Memory B cell (primary cell): ENCODE measurements around the gene PWP2.
"Not testable (repeated sequence)": the region's sequence is repeated elsewhere in the genome, so short reads cannot be mapped to it uniquely, and the experiment has no call there.

ENCODE experiments used
- ATAC-seq: fragments of 150-1000 bp; cut with Tn5 transposase; 2 replicates; pipeline ENCODE4 v1.10.0; 2021; ENCODE audit warnings: low read depth, mild to moderate bottlenecking, moderate library complexity
- DNase-seq, 2 donors: peaks; one replicate each; pipeline ENCODE4 v3.0.0; 2022; ENCODE audit warnings: low spot score in 2 of 2
- H3K27ac Mint-ChIP-seq: one replicate; pipeline ENCODE4 v1.8.0; 2022; ENCODE audit warnings: mild to moderate bottlenecking, moderate library complexity, mixed read lengths
- H3K27me3 Mint-ChIP-seq: one replicate; pipeline ENCODE4 v1.8.0; 2022; ENCODE audit warnings: mixed read lengths
- H3K36me3 Mint-ChIP-seq: one replicate; pipeline ENCODE4 v1.8.0; 2022; ENCODE audit warnings: mild to moderate bottlenecking, mixed read lengths
- H3K4me1 Mint-ChIP-seq: one replicate; pipeline ENCODE4 v1.8.0; 2022; ENCODE audit warnings: mixed read lengths
- H3K4me3 Mint-ChIP-seq: one replicate; pipeline ENCODE4 v1.8.0; 2022; ENCODE audit warnings: mild to moderate bottlenecking, moderate library complexity, mixed read lengths
- H3K9me3 Mint-ChIP-seq: one replicate; pipeline ENCODE4 v1.8.0; 2022; ENCODE audit warnings: mixed read lengths

Gene PWP2

GRCh38 chr21:44139787-44140551, 32.8 kb downstream of the PWP2 start:
- not testable (repeated sequence) for H3K4me3 Mint-ChIP-seq, DNase-seq, H3K27ac Mint-ChIP-seq, ATAC-seq, H3K4me1 Mint-ChIP-seq, H3K27me3 Mint-ChIP-seq, H3K9me3 Mint-ChIP-seq, H3K36me3 Mint-ChIP-seq

- H3K9me3 Mint-ChIP-seq, H3K27me3 Mint-ChIP-seq, H3K4me3 Mint-ChIP-seq, DNase-seq, H3K36me3 Mint-ChIP-seq, H3K4me1 Mint-ChIP-seq, ATAC-seq, H3K27ac Mint-ChIP-seq: not testable (repeated sequence)
Observed at GRCh38 chr21:44140552-44140932, 33.3 kb downstream of the PWP2 start.

GRCh38 chr21:44142470-44142869, 35.3 kb downstream of the PWP2 start:
- not testable (repeated sequence) for DNase-seq, H3K9me3 Mint-ChIP-seq, H3K27me3 Mint-ChIP-seq, H3K4me1 Mint-ChIP-seq, H3K4me3 Mint-ChIP-seq, ATAC-seq, H3K27ac Mint-ChIP-seq, H3K36me3 Mint-ChIP-seq

- not testable (repeated sequence) for DNase-seq, H3K4me3 Mint-ChIP-seq, H3K27ac Mint-ChIP-seq, H3K4me1 Mint-ChIP-seq, H3K27me3 Mint-ChIP-seq, H3K9me3 Mint-ChIP-seq, H3K36me3 Mint-ChIP-seq
- peak; percentile 68 for ATAC-seq
Observed at GRCh38 chr21:44143380-44143779, 36.2 kb downstream of the PWP2 start.

GRCh38 chr21:44143996-44144395, 36.8 kb downstream of the PWP2 start:
- ATAC-seq: peak; percentile 19

GRCh38 chr21:44144784-44145602, 37.8 kb downstream of the PWP2 start:
- not testable (repeated sequence) for H3K9me3 Mint-ChIP-seq, DNase-seq, H3K4me1 Mint-ChIP-seq, H3K27ac Mint-ChIP-seq, H3K36me3 Mint-ChIP-seq, H3K4me3 Mint-ChIP-seq, H3K27me3 Mint-ChIP-seq
- peak; percentile 21 for ATAC-seq

More at GRCh38 chr21:44143996-44144395, 36.8 kb downstream of the PWP2 start:
- not testable (repeated sequence) for DNase-seq, H3K4me3 Mint-ChIP-seq, H3K36me3 Mint-ChIP-seq, H3K4me1 Mint-ChIP-seq, H3K27me3 Mint-ChIP-seq, H3K9me3 Mint-ChIP-seq
- peak overlapping the region; percentile 63 for H3K27ac Mint-ChIP-seq

GRCh38 chr21:44145616-44146015, 38.4 kb downstream of the PWP2 start:
- peak; percentile 30 for ATAC-seq
- not testable (repeated sequence) for H3K4me1 Mint-ChIP-seq, H3K27me3 Mint-ChIP-seq, H3K36me3 Mint-ChIP-seq, DNase-seq, H3K9me3 Mint-ChIP-seq, H3K27ac Mint-ChIP-seq, H3K4me3 Mint-ChIP-seq

- H3K27me3 Mint-ChIP-seq, ATAC-seq, H3K9me3 Mint-ChIP-seq, DNase-seq, H3K4me1 Mint-ChIP-seq, H3K4me3 Mint-ChIP-seq, H3K36me3 Mint-ChIP-seq, H3K27ac Mint-ChIP-seq: not testable (repeated sequence)
Observed at GRCh38 chr21:44147108-44147507, 39.9 kb downstream of the PWP2 start.

GRCh38 chr21:44150255-44150654, 43.1 kb downstream of the PWP2 start:
- H3K4me3 Mint-ChIP-seq, H3K27ac Mint-ChIP-seq, H3K36me3 Mint-ChIP-seq, H3K27me3 Mint-ChIP-seq, H3K9me3 Mint-ChIP-seq, ATAC-seq, DNase-seq, H3K4me1 Mint-ChIP-seq: not testable (repeated sequence)

- H3K4me3 Mint-ChIP-seq, H3K27ac Mint-ChIP-seq, H3K9me3 Mint-ChIP-seq, H3K27me3 Mint-ChIP-seq, ATAC-seq, H3K4me1 Mint-ChIP-seq, DNase-seq, H3K36me3 Mint-ChIP-seq: not testable (repeated sequence)
Observed at GRCh38 chr21:44153214-44153888, 46.2 kb downstream of the PWP2 start.

GRCh38 chr21:44153889-44154228, 46.7 kb downstream of the PWP2 start:
- not testable (repeated sequence) for H3K4me3 Mint-ChIP-seq, H3K9me3 Mint-ChIP-seq, H3K27me3 Mint-ChIP-seq, H3K27ac Mint-ChIP-seq, H3K36me3 Mint-ChIP-seq, H3K4me1 Mint-ChIP-seq, DNase-seq
- peak; percentile 42 for ATAC-seq

- H3K4me3 Mint-ChIP-seq, H3K9me3 Mint-ChIP-seq, H3K27me3 Mint-ChIP-seq, H3K27ac Mint-ChIP-seq, ATAC-seq, H3K4me1 Mint-ChIP-seq, H3K36me3 Mint-ChIP-seq, DNase-seq: not testable (repeated sequence)
Observed at GRCh38 chr21:44154816-44155230, 47.6 kb downstream of the PWP2 start.

- peak; percentile 55 for ATAC-seq
- not testable (repeated sequence) for H3K27ac Mint-ChIP-seq, H3K4me3 Mint-ChIP-seq, H3K4me1 Mint-ChIP-seq, H3K27me3 Mint-ChIP-seq, H3K9me3 Mint-ChIP-seq, DNase-seq, H3K36me3 Mint-ChIP-seq
Observed at GRCh38 chr21:44155231-44155993, 48.2 kb downstream of the PWP2 start.

- not testable (repeated sequence) for H3K36me3 Mint-ChIP-seq, H3K9me3 Mint-ChIP-seq, H3K4me3 Mint-ChIP-seq, H3K27ac Mint-ChIP-seq, DNase-seq, H3K4me1 Mint-ChIP-seq, ATAC-seq, H3K27me3 Mint-ChIP-seq
Observed at GRCh38 chr21:44155994-44156380, 48.8 kb downstream of the PWP2 start.
